ENCODE results near the gene PTPN9.

GRCh38 chr15:75454471-75455378 is 124.4 kb downstream of the PTPN9 start:
- TF ChIP-seq POLR2A (IDR thresholded peaks at IDR 0.05; ENCODE audit: low read depth, low read length) (no peak; the same call in 1 of the 2 replicates), POLR2AphosphoS5 (IDR thresholded peaks at IDR 0.05; ENCODE audit: low read depth, low read length) (no peak; the same call in 1 of the 2 replicates), TAF1 (IDR thresholded peaks at IDR 0.05; ENCODE audit: borderline replicate concordance, low read depth, low read length) (no peak)
